CD4-positive, alpha-beta T cell treated with Interleukin-12 subunit alpha and Interleukin-12 subunit beta, for 1 hour (primary cell): ENCODE measurements around the gene HLA-A.
A peak's percentile ranks its signal among the peaks of the same experiment; 100 is the strongest.
"Not testable (repeated sequence)": the region's sequence is repeated elsewhere in the genome, so short reads cannot be mapped to it uniquely, and the experiment has no call there.

Source experiments
- DNase-seq: peaks from one replicate; pipeline ENCODE4 v3.0.0-alpha.2; 2020

HLA-A gene

GRCh38 chr6:29963697-29964096 is 21.4 kb downstream of the HLA-A start:
- DNase-seq: not testable (repeated sequence)

GRCh38 chr6:29964518-29964886 is 22.2 kb downstream of the HLA-A start:
- DNase-seq: no peak

- DNase-seq: peak; percentile 87
These were observed 22.7 kb downstream of the HLA-A start for GRCh38 chr6:29964887-29965562.

- DNase-seq: no peak
These were observed 23.2 kb downstream of the HLA-A start for GRCh38 chr6:29965563-29965872.

- peak; percentile 67 for DNase-seq
These were observed 23.7 kb downstream of the HLA-A start for GRCh38 chr6:29965873-29966601.

- DNase-seq: peak; percentile 36
These were observed 25.2 kb downstream of the HLA-A start for GRCh38 chr6:29967379-29968010.

GRCh38 chr6:29968130-29968529 is 25.8 kb downstream of the HLA-A start:
- no peak for DNase-seq

- no peak for DNase-seq
These were observed 26.6 kb downstream of the HLA-A start for GRCh38 chr6:29968905-29969304.

GRCh38 chr6:29970711-29971110 is 28.4 kb downstream of the HLA-A start:
- no peak for DNase-seq

- no peak for DNase-seq
These were observed 32.7 kb downstream of the HLA-A start for GRCh38 chr6:29974901-29975560.

GRCh38 chr6:29975561-29975907 is 33.2 kb downstream of the HLA-A start:
- DNase-seq: no peak

- no peak for DNase-seq
These were observed 33.9 kb downstream of the HLA-A start for GRCh38 chr6:29976253-29976587.

GRCh38 chr6:29976588-29977424 is 34.5 kb downstream of the HLA-A start:
- DNase-seq: peak; percentile 65

- DNase-seq: no peak
These were observed 35.0 kb downstream of the HLA-A start for GRCh38 chr6:29977425-29977727.

- DNase-seq: not testable (repeated sequence)
These were observed 37.7 kb downstream of the HLA-A start for GRCh38 chr6:29980013-29980412.

- DNase-seq: no peak
These were observed 38.2 kb downstream of the HLA-A start for GRCh38 chr6:29980511-29980910.

GRCh38 chr6:29981211-29981812 is 39.0 kb downstream of the HLA-A start:
- no peak for DNase-seq

GRCh38 chr6:29982097-29982496 is 39.8 kb downstream of the HLA-A start:
- DNase-seq: no peak

- no peak for DNase-seq
These were observed 41.9 kb downstream of the HLA-A start for GRCh38 chr6:29984232-29984631.

- DNase-seq: no peak
These were observed 42.7 kb downstream of the HLA-A start for GRCh38 chr6:29984992-29985391.

GRCh38 chr6:29986179-29986781 is 43.9 kb downstream of the HLA-A start:
- DNase-seq: no peak

- no peak for DNase-seq
These were observed 46.9 kb downstream of the HLA-A start for GRCh38 chr6:29989211-29989610.
